ENCODE measurements around the gene APOL5.

Gene APOL5

GRCh38 chr22:35758394-35758793 is 40.7 kb downstream of the APOL5 start:
- H3K36me3 ChIP-seq (replicated peaks): peaks cover 33% of the 10 kb centered on the region
- TF ChIP-seq CTCF (IDR thresholded peaks at IDR 0.05; ENCODE audit: low read depth, low read length, missing control alignments): no peak
- no peaks in the 10 kb centered on the region for H3K27me3 ChIP-seq (replicated peaks)
- H3K27ac ChIP-seq: no peak overlapping the region
- in situ Hi-C loops (cut with HindIII; ENCODE audit: low pct_ligation_motif_present, low sequenced_read_pairs): no loop called here
- DNase-seq: no peak
- no peak overlapping the region for H3K4me3 ChIP-seq (ENCODE audit: low read depth, low read length)

GRCh38 chr22:35761037-35761436 is 43.4 kb downstream of the APOL5 start:
- peak; percentile 55 for TF ChIP-seq CTCF (IDR thresholded peaks at IDR 0.05; ENCODE audit: low read depth, low read length, missing control alignments)
- in situ Hi-C loops (cut with HindIII; ENCODE audit: low pct_ligation_motif_present, low sequenced_read_pairs): no loop called here
- no peaks in the 10 kb centered on the region for H3K27me3 ChIP-seq (replicated peaks)
- no peak overlapping the region for H3K27ac ChIP-seq
- no peak for DNase-seq
- H3K36me3 ChIP-seq (replicated peaks): peaks cover 29% of the 10 kb centered on the region
- H3K4me3 ChIP-seq (ENCODE audit: low read depth, low read length): no peak overlapping the region

GRCh38 chr22:35766654-35767580 is 49.2 kb downstream of the APOL5 start:
- no peak overlapping the region for H3K4me3 ChIP-seq (ENCODE audit: low read depth, low read length)
- in situ Hi-C loops (cut with HindIII; ENCODE audit: low pct_ligation_motif_present, low sequenced_read_pairs): no loop called here

GRCh38 chr22:35769974-35770373 is 52.3 kb downstream of the APOL5 start:
- no peak for DNase-seq
- TF ChIP-seq CTCF (IDR thresholded peaks at IDR 0.05; ENCODE audit: low read depth, low read length, missing control alignments): no peak
- Histone ChIP-seq H3K4me3 (ENCODE audit: low read depth, low read length) (no peak overlapping the region), H3K36me3 (replicated peaks) (no peaks in the 10 kb centered on the region), H3K27me3 (replicated peaks) (no peaks in the 10 kb centered on the region), H3K27ac (no peak overlapping the region)
- in situ Hi-C loops (cut with HindIII; ENCODE audit: low pct_ligation_motif_present, low sequenced_read_pairs): no loop called here

More at GRCh38 chr22:35766654-35767580, 49.2 kb downstream of the APOL5 start:
- Histone ChIP-seq H3K36me3 (replicated peaks) (peaks cover 2% of the 10 kb centered on the region), H3K27ac (no peak overlapping the region), H3K27me3 (replicated peaks) (no peaks in the 10 kb centered on the region)
- no peak for DNase-seq
- TF ChIP-seq CTCF (IDR thresholded peaks at IDR 0.05; ENCODE audit: low read depth, low read length, missing control alignments): no peak

GRCh38 chr22:35775339-35775738 is 57.7 kb downstream of the APOL5 start:
- Histone ChIP-seq H3K27me3 (replicated peaks) (no peaks in the 10 kb centered on the region), H3K27ac (no peak overlapping the region), H3K4me3 (ENCODE audit: low read depth, low read length) (no peak overlapping the region), H3K36me3 (replicated peaks) (no peaks in the 10 kb centered on the region)
- TF ChIP-seq CTCF (IDR thresholded peaks at IDR 0.05; ENCODE audit: low read depth, low read length, missing control alignments): no peak
- no peak for DNase-seq
- in situ Hi-C loops (cut with HindIII; ENCODE audit: low pct_ligation_motif_present, low sequenced_read_pairs): no loop called here

Measured in brain microvascular endothelial cell (primary cell).